ENCODE data around the gene FHOD3. TPM values are rescaled to one million over a fixed set of nuclear protein-coding genes. Genes with fewer than 3 reads are reported as not detected.
"Not testable (repeated sequence)": the region's sequence is repeated elsewhere in the genome, so short reads cannot be mapped to it uniquely, and the experiment has no call there.

Gene FHOD3
- total RNA-seq, 1 donor from 2014 or later = under 0.01 TPM

DNA sequence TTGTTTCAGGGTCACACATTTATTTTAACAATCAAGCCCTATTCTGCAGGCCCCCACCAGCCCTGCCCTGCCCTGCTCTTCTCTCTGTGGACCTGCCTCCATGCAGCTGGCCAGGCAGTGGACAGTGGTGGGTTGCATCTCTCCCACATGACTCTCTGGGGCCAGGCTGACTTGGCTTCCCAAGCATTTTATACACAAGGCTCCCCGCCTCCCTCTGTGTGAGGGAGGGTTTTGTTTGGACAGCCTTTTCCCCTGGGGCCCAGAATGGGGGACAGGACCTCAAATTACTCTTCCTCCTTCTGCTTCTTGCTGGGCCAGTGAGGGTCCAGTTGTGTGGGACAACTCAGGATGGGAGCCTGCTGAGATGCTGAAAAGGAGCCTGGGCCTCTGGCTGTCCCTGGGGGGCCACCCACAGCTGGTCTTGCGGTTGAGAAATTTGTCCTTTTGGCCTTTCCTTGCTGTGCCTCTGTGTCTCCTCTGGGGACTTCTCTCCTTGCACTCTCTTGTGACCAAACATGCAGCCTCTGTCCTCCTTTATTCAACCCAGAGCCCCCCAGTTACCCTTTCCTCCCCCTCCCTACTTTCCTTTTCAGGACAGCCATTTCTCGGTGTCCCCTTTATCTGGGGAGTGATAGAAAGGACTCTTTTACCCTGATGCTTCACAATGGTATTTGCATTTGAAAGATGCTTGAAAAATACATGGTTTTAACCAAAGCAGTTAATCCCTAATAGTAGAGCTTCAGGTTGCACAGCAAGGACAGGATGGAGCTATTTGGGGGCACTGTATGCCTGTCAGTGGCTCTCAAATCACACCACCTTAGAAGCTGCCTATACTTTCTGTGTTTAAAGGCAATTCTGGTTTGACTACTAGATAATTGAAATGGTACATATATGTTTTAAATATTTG lies 151.1 kb downstream of the FHOD3 start:
- DNase-seq (ENCODE audit: low read depth in 2 of 2) = no peak

DNA sequence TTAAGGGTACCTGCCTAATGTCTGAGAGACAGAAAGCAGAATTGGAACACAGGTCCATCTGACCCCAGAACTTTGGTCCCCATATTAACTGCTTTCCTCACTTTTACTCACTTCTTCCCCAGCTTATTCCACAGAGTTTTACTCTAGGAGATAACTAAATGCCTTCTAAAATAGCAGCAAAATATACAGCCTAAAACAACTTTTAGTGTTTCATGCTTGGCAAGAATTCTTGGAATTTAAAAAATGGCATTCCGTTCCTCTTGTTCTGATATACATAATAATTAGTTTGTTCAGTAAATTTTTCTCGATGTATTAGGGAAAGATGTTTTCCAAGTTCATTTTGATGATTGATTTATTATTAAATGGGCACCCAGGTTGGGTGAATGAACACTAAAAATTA lies 151.9 kb downstream of the FHOD3 start:
- no peak for DNase-seq (ENCODE audit: low read depth in 2 of 2)

DNA sequence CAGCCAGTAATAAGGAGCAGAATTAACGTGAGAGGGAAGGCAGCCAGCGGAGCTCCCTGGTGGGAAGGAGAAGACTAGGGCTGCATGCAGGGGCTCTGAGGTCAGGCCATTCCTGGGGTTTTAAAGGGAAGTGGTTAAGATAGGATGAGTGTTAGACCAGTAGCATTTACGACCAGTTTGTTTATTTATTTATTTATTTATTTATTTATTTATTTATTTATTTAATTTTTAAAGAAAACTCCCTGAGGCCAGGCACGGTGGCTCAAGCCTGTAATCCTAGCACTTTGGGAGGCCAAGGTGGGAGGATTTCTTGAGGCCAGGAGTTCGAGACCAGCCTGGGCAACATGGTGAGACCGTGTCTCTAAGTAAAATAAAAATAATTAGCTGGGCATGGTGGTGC lies 152.8 kb downstream of the FHOD3 start:
- DNase-seq (ENCODE audit: low read depth in 2 of 2) = no peak

DNA sequence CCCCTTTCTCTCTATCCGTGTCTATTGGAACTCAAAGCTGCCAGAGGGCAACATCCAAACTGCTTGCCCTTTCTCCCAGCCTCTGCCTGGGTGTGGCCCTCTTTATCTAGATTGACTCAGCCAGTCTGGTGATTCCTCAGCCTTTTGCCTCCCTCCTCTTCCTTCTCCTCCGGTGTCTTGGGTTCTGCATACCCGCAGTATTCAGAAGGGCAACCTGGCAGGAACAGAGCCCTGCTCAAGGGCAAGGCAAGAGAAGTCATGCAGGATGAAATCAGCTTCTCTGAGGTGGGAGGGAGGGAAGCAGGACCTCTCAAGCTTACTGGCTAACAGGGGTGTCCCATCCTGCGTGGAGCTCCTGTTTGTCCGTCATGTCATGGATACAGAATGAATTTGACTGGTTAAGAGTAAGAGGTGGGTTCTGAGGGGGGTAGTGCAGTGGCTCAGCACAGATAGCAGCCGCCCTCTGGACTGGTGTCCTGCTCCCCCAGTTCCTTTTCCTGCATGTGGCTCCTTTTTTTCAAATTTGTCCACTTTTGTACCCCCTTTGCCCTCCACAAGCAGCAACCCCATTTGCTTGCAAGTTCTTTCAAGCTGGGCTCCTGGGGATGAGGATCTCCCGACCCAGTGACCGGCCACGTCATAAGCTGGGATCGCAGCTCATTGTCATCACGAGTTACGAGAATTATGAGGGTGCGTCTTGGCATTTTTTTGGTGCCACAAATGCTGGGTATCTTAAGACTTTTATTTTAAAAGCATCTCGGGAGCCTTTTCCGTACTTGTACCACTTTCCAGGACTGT lies 154.1 kb downstream of the FHOD3 start:
- DNase-seq (ENCODE audit: low read depth in 2 of 2) = no peak

DNA sequence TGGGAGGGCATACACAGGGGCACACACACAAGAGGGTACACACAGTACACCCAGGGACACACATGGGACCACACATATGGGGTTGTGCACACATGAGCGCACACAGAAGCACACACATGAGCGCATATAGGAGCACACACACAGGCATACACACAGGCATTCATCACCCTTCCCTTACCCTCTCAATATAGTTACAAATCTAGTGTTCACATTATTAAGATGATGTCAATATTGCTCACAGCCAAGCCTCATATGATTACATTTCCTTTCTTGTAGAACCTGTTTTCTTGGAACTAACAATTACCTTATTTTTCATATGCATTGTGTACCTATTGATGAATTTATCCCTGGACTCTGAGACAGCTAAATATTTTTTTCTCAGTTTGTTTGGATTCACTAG lies 156.7 kb downstream of the FHOD3 start:
- no peak for DNase-seq (ENCODE audit: low read depth in 2 of 2)

DNA sequence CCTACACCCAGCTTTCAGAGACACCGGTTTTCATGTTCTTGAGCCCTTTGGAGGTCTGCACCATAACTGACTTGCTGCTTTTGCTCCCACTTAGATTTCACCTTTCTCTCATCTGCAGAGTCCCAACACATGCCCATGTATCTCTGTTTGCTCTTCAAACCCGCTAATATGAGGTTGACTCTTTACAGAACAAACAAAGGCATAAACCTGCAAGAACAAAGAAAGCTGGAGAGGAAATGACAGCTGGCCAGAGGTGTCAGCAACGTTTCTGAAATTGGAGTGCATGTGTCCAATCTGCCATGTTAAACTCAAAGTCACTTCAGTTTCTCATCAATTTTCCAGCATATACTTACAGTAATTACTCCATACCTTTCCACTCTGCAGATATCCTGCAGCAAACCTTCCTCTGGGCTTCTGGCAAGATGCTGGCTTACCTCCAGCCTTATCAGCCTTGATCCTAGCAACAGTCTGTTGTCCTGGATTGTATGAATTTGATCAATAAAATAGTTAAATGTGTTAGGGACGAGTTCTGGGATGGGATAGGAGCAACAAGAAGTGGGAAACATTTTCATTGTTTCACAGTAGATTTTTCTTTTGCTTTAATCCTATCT lies 157.4 kb downstream of the FHOD3 start:
- no peak for DNase-seq (ENCODE audit: low read depth in 2 of 2)

DNA sequence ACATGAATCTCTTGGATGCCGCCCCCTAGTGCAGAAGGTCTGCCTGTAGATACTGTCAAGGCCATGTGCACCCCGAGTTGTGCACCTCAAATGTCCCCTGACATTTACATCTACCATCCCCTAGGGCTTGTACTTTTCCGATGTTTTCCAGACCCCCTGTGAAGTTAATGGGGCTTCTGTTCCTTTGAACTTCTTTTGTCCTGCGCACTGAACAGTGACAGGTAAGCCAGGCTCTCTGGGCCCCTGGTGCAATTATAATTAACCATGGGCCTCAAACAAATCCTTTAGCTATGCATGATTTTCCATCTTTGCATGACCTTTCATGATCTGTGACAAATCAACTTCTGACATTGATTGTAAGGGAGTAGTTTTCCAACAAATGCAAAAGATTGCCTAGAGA lies 158.4 kb downstream of the FHOD3 start:
- no peak for DNase-seq (ENCODE audit: low read depth in 2 of 2)

DNA sequence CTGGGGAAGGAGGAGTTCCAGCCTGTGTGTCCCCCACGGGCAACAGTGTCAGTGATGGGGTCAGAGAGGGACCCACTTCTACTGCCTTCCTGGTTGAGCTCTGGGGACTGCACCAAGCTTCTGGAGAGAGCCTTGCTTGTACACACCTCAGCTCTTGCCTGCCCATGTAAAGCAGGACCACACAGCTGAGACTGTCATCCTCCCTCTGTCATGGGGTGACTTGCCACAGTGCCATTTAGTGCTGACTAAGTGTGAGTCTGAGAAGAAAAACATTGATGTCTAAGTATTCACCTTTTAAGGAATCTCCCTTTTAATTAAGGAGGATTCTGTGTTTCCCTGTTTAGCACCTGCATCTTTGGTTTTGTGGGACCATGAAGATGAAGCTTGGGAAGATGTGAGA lies 159.1 kb downstream of the FHOD3 start:
- no peak for DNase-seq (ENCODE audit: low read depth in 2 of 2)

DNA sequence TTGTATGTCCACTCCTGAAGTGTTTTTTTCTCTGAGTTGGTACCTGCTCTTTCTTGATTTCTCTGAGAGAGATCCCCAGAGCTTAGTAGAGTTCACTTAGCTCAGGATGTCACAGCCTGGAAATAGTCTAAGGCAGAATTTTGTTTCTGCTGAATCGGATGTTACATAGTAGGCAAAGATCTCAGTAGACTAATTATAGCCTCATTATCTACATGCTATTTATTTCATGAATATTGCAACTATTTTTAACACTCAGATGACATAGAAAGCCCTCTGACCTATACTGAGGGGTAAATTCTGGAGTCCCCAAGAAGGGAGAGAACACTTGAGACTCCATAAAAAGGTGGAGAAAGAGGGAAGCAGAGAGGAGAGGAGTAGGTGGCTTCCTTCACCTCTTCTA lies 160.2 kb downstream of the FHOD3 start:
- no peak for DNase-seq (ENCODE audit: low read depth in 2 of 2)

DNA sequence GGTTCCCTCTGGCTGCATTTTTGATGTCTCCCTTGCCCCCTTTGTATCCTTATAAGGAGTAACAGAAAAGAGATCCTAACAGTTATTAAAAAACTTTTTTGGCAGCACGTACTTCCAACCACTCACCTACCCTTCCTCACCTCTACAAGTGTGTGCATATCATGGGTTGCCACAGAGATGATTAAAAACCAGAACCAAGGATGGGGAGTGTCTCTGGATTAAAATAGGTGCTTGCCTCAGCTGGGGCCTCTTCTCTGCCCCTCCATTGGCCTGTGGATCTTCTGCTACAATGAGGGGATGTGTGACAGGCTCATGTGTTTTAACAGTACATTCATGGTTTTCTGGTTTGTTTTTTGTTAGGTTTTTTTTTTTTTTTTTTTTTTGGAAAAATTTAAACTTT lies 160.8 kb downstream of the FHOD3 start:
- DNase-seq (ENCODE audit: low read depth in 2 of 2) = no peak

DNA sequence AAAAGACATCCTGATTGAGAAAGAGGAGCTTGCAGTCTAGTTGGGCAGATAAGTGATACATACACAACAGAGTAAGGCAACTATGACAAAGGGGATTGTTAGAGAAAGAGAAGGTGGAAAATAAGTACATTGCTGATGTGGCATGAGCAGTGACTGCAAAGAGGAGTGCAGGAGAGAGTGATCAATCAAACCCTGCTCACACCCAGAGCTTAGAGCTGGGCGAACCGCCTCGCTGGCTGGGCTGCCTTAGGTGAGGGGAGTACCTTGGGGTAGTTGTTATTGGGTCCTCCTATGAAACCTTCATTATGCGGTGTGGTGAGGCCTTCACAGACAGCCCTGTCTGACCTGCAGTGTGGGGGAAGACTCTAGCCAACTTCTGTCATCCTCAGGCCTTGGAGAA lies 161.7 kb downstream of the FHOD3 start:
- no peak for DNase-seq (ENCODE audit: low read depth in 2 of 2)

DNA sequence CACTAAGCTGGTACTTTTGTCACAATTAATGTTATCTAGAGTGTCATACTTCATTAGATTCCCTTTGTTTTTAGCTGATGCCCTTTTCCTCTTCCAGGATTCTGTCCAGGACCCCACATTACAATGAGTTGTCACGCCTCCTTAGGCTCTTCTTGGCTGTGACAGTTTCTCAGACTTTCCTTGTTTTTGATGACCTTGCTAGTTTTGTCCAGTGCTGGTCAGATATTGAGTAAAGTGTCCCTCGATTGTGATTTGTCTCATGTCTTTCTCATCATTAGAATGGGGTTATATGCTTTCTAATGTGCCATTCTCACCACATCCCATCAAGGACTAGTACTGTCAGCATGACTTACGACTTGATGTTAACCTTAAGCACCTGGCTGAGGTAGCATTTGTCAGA lies 162.3 kb downstream of the FHOD3 start:
- DNase-seq (ENCODE audit: low read depth in 2 of 2) = no peak

DNA sequence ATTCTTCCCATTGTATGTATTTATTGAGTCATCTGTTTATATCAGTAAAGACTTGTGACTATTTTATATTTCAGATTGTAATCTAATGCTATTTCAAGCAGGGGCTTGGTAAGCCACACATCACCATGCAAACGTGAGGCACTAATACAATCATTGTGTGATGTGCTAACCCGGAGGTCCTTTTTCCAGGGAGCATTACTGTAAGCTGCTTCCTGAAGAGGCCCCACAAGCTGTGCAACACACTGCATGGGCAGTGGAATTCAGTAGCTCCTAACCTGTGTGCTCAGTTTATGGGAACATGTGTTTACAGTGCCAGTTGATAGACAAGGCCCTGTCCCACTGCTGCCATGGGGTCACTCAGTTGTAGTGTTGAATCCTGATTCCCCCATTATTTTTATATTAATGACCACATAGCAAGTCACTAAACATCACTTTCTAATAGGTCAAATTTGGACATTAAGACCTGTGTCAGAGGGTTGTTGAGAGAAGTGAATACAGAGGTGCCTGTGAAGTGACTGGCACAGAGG lies 162.9 kb downstream of the FHOD3 start:
- DNase-seq (ENCODE audit: low read depth in 2 of 2) = no peak

DNA sequence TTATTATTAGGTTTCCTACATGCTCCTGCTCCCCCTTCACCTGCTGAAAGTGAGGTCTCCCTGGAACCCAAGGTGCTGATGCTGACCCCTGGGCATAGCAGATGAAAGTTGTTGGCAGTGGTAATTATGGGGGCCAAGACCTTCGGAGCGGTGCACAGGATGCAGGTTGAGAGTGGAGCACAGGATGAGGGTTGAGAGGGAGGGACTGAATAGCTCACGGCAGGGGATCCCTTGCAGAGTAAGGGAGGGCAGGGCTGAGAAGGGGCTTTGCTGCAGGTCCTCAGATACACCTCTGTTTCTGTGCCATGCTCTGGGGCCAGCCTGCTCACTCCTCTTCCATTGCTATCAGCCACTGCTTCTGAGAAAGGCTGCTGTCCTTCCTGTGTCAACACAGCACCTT lies 163.3 kb downstream of the FHOD3 start:
- no peak for DNase-seq (ENCODE audit: low read depth in 2 of 2)

DNA sequence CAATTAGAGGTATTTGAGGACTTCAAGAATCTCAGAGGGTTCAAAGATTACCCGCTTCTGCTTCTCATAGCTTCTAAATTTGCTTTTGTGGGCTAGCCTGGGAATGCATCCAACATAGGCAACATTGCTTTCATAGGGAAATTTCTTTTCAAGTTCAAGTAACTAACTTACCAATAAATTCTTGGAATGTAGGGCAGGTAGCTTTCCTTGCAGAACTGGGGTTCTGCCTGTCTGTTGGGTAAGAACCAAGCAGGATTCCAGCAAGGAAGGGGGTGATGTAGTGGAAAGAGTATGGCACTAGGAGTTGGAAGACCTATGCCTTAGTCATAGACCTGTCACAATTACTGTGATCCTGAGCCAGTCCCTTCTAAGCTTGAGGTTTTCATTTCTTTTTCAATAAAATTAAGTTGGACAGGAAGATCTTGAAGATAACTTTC lies 164.1 kb downstream of the FHOD3 start:
- DNase-seq (ENCODE audit: low read depth in 2 of 2) = no peak

DNA sequence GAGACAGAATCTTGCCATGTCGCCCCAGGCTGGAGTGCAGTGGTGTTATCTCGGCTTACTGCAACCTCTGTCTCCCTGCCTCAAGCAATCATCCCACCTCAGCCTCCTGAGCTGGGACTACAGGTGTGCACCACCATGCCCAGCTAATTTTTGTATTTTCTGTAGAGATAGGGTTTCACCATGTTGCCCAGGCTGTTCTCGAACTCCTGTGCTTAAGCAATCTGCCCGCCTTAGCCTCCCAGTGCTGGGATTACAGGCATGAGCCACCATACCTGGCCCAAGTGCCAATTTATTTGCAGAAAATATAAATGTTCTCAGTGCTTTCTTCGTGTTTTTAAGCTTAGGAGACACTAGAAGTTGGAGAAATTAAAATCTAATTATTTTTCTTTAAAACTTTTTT lies 166.0 kb downstream of the FHOD3 start:
- DNase-seq (ENCODE audit: low read depth in 2 of 2) = not testable (repeated sequence)

DNA sequence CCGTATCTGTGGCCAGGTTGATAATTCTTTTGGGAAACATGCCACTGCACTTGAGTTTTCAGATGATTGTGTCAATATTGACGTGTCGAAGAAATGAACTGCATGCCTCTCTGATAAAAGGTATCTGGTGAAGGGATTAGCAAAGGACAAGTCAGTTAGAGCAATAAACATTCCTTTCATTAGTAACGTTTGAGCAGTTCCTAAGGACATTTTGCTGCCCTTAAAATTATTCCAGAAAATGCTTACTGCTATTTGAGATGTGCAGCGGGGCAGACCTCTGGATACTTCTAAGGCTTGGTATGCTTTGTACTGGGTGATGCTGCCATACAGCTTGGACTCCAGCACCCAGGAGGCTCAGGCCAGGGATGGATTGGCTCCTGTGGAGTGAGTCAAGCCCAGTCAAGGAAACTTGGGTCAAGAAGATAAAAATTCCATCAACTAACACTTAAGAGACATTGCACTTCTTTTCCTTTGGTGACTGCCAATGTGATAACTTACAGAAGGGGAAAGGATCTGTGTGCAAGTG lies 166.7 kb downstream of the FHOD3 start:
- DNase-seq (ENCODE audit: low read depth in 2 of 2) = no peak

DNA sequence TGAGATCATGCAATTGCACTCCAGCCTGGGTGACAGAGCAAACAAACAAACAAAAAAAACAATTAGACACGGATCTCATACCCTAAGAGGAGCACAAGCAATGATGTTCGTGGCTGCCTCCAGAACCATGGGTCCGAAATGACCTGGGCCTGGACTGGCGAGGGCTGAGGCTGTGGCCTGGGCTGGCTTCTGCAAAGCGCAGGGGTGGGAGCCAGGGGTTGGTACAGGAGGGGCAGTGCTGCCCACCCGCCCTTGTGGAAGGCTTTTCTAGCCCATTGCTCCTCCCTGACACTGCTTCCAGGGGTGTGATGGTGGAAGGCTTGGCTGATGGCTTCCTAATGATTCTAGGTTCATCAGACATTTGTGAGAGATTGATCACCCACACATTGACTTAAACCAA lies 167.8 kb downstream of the FHOD3 start:
- DNase-seq (ENCODE audit: low read depth in 2 of 2) = no peak

DNA sequence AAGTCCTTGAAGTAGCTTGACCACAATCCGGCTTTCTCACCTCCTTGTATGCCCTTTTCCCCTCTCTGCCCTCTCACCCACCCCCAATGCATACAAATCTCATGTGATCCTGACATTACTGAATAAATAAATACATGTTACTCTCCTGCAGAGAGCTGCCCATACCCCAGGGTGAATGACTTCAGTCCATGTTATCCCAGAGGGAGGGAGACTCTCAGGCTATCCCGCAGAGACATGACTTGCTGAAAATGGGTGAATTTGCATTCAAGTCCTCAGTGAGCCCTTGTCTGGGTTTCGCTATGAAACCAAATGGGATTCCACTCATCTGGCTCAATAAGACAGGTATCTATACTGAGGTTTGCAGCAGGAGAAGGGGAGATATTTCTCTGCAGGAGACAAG lies 168.5 kb downstream of the FHOD3 start:
- DNase-seq (ENCODE audit: low read depth in 2 of 2) = no peak

DNA sequence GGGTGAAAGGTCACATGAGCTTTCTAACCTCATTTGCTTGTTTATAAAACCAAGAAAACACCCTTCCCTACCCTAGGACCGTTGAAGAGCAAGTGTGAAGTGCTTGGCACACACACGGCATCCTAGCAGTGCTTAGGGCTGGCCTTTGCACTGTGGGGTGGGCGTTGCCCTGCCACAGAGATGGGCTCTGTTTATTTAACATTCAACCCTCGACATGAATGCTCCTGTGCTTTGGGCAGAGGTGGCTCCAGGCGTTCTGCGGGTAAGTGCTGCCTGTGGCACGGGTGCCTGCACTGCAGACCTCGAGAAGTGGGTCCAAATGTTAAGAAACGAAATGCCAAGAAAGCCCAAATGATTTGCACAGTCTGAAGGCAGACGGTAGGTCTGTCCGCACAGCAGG lies 170.1 kb downstream of the FHOD3 start:
- DNase-seq (ENCODE audit: low read depth in 2 of 2) = no peak

DNA sequence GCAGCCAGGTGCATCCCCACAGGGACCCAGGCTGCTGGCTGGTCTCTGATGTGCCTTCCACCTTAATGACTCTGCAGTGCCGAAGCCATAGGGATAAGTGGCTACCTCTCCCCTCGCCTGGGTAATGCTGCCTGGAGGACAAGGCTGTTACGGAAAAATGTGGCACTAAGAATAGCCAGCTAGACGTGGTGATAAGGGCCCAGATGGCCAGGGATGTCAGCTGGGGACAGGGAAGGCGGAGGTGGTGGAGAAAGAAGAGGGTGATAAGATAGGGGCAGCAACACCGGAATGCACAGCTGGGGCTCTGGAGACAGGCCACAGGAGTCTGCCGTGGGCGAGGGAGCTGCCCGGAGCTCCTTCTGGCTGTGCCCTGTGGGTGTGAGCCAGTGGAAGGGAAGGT lies 170.6 kb downstream of the FHOD3 start:
- DNase-seq (ENCODE audit: low read depth in 2 of 2) = no peak

DNA sequence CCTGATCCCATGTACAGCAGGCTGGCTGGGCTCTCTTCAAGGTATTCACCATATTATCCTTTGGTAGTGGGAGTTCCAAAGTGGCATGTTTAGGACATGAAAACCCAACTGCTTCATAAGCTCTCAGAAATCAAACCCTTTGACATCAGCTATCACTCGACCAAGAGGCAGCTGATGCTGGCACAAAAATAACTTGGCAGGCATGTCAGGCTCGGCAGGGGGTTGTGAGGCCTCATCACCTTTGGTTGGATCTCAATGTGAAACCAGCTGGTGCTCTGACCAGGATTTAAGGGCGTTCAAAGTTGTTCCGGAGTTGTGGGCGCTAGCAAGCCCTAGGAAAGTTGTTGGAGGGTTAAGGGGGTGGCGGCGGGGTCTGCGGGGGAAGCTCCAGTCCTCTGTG lies 171.9 kb downstream of the FHOD3 start:
- no peak for DNase-seq (ENCODE audit: low read depth in 2 of 2)

Measured in dermis microvascular lymphatic vessel endothelial cell (primary cell).